HG03571 (cell line): ENCODE results near the gene FREM1.
A peak's percentile ranks its signal among the peaks of the same experiment; 100 is the strongest.

Experiments used
- ATAC-seq: cut with Tn5 transposase; IDR thresholded peaks from one replicate; pipeline ENCODE4 v1.9.1; 2021; ENCODE audit not compliant: unreplicated experiment

The FREM1 gene

DNA sequence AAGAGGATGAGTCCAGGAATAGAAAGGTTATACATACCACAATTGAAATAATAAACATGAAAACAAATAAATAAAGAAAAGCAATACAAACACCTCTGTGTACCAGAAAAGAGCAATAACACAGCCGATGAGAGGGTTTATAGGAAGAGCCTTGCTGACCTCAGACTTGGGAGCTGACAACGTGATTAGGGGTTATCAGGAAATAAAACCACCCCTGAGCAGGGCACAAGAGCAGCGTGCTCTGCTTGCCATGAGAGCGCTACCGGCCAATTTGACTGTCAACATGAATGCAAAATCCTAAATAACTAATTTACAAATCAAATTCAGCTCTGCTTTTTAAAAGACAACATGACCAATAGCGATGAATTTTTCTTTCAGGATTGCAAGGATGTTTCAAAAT is 2.6 kb upstream of the FREM1 start:
- no peak for ATAC-seq

GRCh38 chr9:14911046-14911445 is 818 bp upstream of the FREM1 start:
- no peak for ATAC-seq

DNA sequence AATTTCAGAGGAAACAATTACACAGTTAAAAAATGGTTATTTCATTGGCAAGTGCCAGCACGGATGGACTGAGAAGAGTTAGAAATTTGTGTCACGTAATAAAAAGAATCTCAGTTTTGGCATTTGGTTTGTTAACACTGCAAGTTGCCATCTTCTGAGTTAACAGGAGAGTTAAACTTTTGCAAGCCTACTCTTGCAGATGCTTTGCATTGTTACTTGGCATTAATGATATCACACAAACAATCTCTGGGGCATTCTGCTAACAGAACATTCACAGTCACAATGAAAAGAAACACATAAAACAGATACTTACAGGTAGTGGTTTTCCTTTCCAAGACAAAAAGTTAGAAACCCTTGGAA is 647 bp downstream of the FREM1 start:
- no peak for ATAC-seq

GRCh38 chr9:14909181-14909580 is 1.0 kb downstream of the FREM1 start:
- ATAC-seq: no peak

GRCh38 chr9:14908295-14909180 is 1.7 kb downstream of the FREM1 start:
- ATAC-seq: peak; percentile 60

- ATAC-seq: no peak
These were observed 2.5 kb downstream of the FREM1 start for GRCh38 chr9:14907696-14908095.

- no peak for ATAC-seq
These were observed 2.9 kb downstream of the FREM1 start for GRCh38 chr9:14907360-14907685.

GRCh38 chr9:14906644-14907359 is 3.4 kb downstream of the FREM1 start:
- no peak for ATAC-seq

DNA sequence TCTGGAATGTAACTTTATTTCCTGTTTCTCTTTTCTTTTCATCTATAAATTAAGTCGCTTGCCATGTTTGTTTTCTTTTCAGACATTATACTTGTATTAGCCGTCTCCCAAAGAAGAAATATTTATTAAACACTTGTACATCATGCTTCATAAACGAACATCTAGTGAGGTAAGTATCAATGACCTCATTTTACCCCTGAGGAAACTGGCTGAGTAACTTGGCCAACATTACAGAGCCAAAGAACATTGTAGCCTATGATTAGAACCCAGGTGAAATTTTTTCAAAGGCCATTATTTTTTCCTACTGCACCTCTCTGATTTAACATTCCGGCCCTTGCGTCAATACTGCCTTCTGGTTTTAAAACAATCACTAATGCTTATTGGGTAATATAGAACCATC is 4.2 kb downstream of the FREM1 start:
- no peak for ATAC-seq

DNA sequence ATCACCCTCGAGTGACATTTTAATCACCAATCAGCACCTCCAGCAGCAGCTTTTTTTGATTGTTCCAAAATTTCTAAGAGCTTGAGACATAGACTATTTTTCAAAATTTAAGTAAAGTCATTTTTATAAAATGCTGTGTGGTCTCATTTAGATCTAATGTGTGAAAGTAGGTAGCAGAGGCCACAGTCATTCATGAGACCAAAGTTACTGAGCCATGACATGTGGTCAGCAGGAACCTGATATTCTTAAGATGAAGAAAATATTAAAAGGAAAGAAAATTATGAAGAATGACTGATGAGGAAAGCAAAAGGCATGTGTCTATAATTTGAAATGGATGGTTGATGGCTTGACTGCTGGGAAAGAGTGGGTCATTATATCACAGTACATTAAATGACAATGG is 7.2 kb downstream of the FREM1 start:
- no peak for ATAC-seq

DNA sequence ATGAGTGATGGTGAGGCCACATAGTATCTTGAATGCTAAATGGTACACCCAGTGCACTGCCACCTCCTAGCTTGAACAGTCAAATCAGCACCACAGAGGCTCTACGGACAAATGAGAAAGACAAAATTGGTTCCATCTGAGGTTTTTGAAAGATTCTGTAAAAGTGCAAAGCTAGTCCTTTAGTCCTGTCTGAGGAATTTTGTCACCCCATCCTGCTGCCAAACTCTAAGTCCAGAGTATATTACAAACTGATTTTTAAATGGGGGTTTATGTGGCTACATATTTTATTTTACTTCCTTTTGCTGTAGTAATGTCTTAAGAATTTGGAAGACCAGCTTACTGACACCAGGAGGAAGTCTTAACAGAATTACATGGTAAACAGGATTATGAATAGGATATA is 7.7 kb downstream of the FREM1 start:
- no peak for ATAC-seq

DNA sequence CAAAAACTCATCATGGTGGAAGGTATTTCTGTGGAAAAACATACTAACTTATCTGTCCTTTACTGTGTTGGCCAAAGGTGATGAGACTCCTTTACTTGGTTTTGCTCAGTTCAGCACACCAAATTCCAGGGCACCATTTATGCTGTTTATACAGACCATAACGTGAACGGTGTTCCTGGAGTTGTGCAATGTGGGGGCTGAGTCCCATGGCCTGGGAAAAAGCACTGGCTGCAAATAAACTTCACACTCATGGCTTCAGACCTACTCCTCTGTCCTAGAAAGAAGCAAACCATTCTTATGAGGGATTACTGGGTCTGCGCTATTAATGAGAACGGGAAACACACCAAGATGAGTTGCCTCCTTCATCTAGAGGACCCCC is 10.4 kb downstream of the FREM1 start:
- ATAC-seq: no peak

DNA sequence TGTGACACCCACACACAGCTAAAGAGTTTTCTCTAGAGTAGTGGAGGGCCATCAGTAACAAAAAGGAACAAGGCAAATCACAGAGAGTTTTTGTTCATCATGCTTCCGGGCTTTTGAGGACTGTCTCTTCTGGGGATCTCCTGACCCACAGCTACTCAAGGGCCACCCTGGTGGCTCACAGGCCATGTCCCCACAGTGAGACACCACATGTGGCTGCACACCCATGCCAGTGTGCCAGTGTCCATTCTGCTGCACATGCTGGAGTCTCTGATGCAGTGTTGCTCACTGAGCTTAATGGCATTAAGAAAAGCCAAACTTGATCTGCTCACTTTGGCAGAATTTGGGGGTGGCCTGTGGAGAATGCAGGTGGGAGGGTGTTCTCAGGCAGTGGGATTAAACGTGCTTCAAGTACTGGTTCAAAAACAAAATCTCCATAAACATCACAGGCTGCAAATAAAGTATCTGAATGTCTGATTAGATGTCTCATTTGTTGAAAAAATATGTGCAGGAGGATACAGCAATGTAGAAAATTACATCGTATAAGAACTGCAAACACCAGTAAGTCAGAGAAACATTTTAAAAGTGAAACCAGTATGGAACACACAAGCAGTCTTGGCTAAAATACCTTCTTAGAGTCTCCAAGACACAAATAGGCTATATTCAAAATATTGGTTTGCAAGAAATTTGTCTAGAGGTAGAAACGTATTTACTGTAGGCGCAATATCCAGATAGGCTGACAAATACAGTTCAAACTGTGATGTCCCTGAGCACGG is 11.0 kb downstream of the FREM1 start:
- no peak for ATAC-seq

GRCh38 chr9:14895806-14896205 is 14.4 kb downstream of the FREM1 start:
- no peak for ATAC-seq

DNA sequence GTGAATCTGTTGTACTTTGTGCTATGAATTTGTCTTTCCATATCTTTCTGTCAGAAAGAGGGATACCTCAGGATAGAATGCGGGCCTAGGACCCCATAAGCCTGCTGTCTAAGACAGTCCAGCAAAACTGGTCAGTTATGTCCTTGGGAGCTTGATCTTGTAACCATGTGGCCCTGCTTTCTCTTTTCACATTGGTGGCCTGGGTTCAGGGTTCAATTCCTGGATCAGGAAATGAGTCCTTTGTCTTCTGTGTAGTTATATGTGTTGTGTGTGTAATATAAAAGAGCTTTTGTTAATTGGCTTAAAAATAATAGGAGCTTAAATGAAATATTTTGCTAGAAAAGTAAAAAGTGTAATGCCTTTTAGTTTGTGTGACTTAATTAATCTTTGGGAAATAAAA is 16.9 kb downstream of the FREM1 start:
- ATAC-seq: no peak

GRCh38 chr9:14891332-14891731 is 18.9 kb downstream of the FREM1 start:
- ATAC-seq: no peak

- no peak for ATAC-seq
These were observed 20.8 kb downstream of the FREM1 start for GRCh38 chr9:14889451-14889850.

- ATAC-seq: no peak
These were observed 21.4 kb downstream of the FREM1 start for GRCh38 chr9:14888875-14889274.

GRCh38 chr9:14888272-14888671 is 22.0 kb downstream of the FREM1 start:
- no peak for ATAC-seq

DNA sequence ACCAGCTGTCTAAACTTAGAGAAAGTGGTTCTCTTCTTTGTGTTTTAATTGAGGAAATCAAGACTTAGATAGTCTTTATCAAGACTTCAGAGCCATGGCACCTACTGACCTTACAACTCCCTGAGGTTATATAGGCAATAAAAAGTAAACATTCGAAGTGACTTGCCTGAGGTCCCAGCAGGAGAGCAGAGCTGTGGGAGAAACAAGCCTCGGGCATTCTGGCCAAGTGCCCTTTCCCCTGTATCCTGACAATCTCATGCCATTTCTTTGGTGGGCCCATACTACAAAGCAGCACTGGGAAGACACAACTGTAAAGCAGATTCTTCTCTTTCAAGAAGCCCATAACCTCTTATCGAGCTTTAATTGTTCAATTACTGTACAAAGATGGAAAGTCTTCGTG is 23.1 kb downstream of the FREM1 start:
- no peak for ATAC-seq

DNA sequence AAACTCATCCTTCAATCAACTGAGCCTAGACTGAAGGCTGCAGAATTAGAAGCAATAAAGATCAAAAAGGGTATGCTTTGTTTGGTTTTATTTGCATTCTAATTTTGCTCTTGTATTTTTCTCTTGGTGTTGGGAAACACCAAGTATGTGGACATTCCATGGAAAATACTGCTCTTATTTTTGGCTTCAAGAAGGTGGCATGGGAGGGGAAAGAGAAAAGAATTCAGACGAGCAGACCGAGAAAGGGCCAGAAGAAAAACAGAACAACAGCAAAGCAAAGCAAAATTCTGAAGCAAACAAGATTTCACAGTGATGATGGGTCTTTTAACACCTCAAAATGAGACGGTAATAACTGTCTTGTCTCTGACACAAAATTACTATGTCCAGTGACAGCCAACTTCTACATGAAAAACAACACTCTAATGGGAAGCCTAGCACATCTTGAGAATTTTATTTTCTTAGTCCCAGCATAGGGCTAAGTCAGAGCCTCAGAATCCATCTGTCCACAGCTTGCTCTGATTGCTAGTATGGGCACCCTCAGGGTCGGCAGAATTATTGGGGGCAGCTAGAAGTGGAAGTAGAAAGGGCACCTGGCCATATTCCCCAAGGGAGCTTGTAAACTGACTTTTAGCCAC is 26.8 kb downstream of the FREM1 start:
- ATAC-seq: no peak
